BLaER1 (cell line): Measurements from ENCODE around the gene HMG20A.

Experiments
- H3K27ac ChIP-seq: shearing (Covaris generic); formaldehyde crosslinking; 2 replicates; pipeline ENCODE4 v1.8.1; 2022
- H3K27me3 ChIP-seq: shearing (Covaris generic); formaldehyde crosslinking; 2 replicates; pipeline ENCODE4 v1.8.1; 2022
- H3K36me3 ChIP-seq: shearing (Covaris generic); formaldehyde crosslinking; 2 replicates; pipeline ENCODE4 v1.8.1; 2022
- H3K4me1 ChIP-seq: shearing (Covaris generic); formaldehyde crosslinking; 2 replicates; pipeline ENCODE4 v1.8.1; 2022
- H3K4me2 ChIP-seq: shearing (Covaris generic); formaldehyde crosslinking; 2 replicates; pipeline ENCODE4 v1.8.1; 2022
- H3K4me3 ChIP-seq: shearing (Covaris generic); formaldehyde crosslinking; 2 replicates; pipeline ENCODE4 v1.8.1; 2022
- H3K9ac ChIP-seq: shearing (Covaris generic); formaldehyde crosslinking; 2 replicates; pipeline ENCODE4 v1.8.1; 2022
- H3K9me3 ChIP-seq: shearing (Covaris generic); formaldehyde crosslinking; 2 replicates; pipeline ENCODE4 v1.8.1; 2022
- H4K20me1 ChIP-seq: shearing (Covaris generic); formaldehyde crosslinking; 2 replicates; pipeline ENCODE4 v1.8.1; 2022
- Cebpa-rat ChIP-seq: shearing (Covaris generic); IDR thresholded peaks from 2 replicates; pipeline ENCODE4 v1.8.1; 2022

Gene HMG20A

GRCh38 chr15:77513226-77513625 is 92.5 kb downstream of the HMG20A start:
- H3K9ac ChIP-seq, result no peak overlapping the region
- no peak overlapping the region for H3K27ac ChIP-seq
- H3K4me3 ChIP-seq, result no peak overlapping the region
- no peaks in the 10 kb centered on the region for H3K36me3 ChIP-seq
- peaks cover 35% of the 10 kb centered on the region for H3K4me1 ChIP-seq
- H3K9me3 ChIP-seq, result no peaks in the 10 kb centered on the region
- no peaks in the 10 kb centered on the region for H4K20me1 ChIP-seq
- no peak for TF ChIP-seq Cebpa-rat
- no peaks in the 10 kb centered on the region for H3K27me3 ChIP-seq
- H3K4me2 ChIP-seq, result no peak overlapping the region

DNA sequence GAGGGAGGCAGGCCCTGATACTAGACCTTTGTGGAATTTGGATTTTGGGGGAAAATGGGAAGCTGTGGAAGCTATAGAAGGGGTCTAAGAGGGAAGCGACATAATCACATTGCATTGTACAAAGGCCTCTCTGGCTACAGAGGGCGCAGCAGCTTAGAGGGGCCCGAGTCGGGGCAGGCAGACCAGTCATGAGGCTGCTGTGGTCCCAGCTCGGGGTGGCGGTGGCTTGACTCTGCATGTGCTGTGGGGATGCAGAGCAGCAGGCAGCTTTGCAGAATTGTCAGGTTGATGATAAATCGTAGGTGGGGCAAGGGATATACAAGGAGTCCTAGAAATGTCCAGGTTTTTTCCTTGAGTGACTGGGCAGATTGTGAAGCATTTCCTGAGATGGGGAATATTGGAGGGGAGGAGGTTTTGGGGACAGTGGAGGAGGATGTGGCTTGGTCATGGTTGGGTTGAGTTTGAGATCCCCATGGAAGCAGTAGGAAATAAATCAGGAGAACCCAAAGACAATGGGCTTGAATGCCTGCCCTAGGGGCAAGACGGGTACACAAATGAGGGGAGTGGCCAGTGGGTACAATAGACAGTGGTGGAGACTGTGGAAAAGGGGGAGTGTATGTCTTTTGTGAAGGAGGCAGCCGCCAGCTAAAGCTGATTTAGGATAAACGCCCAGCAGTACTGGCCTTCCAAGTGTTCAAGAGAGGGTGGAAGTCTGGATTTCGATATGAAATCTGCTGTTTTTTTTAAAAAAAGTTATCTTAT is 94.1 kb downstream of the HMG20A start:
- Histone ChIP-seq H3K9ac (no peak overlapping the region), H3K27ac (no peak overlapping the region), H3K9me3 (no peaks in the 10 kb centered on the region), H4K20me1 (no peaks in the 10 kb centered on the region), H3K36me3 (no peaks in the 10 kb centered on the region), H3K27me3 (no peaks in the 10 kb centered on the region), H3K4me3 (no peak overlapping the region), H3K4me1 (peaks cover 19% of the 10 kb centered on the region), H3K4me2 (no peak overlapping the region)
- TF ChIP-seq Cebpa-rat, result no peak

DNA sequence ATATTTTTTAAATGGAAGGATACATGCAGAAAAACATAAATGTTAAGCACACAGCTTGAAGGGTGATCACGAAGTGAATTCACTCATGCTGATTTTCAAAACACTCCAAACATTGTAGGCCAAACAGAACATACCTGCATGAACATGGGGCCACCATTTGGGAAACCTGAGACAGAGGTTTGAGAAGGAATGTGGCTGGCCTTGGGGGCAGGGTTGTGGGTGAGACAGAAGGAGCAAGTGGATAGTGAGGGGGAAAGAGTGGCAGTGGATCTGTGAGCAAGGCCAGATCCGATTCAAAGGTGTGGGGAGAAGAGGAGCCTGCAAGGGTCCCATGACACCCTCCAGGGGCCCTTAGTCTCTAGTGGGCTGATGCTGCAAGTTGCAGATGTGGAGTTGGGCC is 94.9 kb downstream of the HMG20A start:
- H3K9me3 ChIP-seq, result no peaks in the 10 kb centered on the region
- H4K20me1 ChIP-seq, result no peaks in the 10 kb centered on the region
- H3K27me3 ChIP-seq, result no peaks in the 10 kb centered on the region

GRCh38 chr15:77516076-77516475 is 95.4 kb downstream of the HMG20A start:
- Histone ChIP-seq H4K20me1 (no peaks in the 10 kb centered on the region), H3K4me3 (no peak overlapping the region), H3K9ac (no peak overlapping the region), H3K4me1 (peaks cover 9% of the 10 kb centered on the region), H3K9me3 (no peaks in the 10 kb centered on the region), H3K27ac (no peak overlapping the region), H3K27me3 (no peaks in the 10 kb centered on the region), H3K36me3 (no peaks in the 10 kb centered on the region), H3K4me2 (peak overlapping the region; percentile 13)
- no peak for TF ChIP-seq Cebpa-rat

More for the DNA sequence above, 94.9 kb downstream of the HMG20A start:
- no peak overlapping the region for H3K4me2 ChIP-seq
- peaks cover 11% of the 10 kb centered on the region for H3K4me1 ChIP-seq
- no peaks in the 10 kb centered on the region for H3K36me3 ChIP-seq
- H3K4me3 ChIP-seq, result no peak overlapping the region
- no peak overlapping the region for H3K9ac ChIP-seq
- no peak overlapping the region for H3K27ac ChIP-seq
- TF ChIP-seq Cebpa-rat, result no peak

DNA sequence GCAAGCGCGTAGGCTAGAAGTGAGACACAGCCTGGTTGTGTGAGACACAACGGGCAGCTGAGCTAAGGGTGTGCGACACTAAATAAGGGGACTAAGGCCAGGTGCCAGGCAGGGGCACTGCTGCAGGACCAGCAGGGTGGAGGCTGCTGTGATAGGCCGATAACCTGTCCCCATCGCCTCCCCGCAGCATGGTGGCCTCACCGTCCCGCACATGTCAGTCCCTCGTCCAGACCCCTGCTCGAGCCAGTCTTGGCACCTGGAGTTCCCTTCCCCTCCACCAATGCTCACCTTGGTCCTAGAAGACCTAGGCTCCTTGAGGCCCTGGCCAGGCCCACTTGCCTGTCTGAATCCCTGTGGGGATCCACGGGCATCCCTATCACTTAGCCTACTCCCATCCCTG is 96.1 kb downstream of the HMG20A start:
- Histone ChIP-seq H3K4me2 (peak overlapping the region; percentile 13), H3K4me1 (peaks cover 9% of the 10 kb centered on the region), H3K4me3 (no peak overlapping the region), H3K9me3 (no peaks in the 10 kb centered on the region), H3K9ac (no peak overlapping the region), H4K20me1 (no peaks in the 10 kb centered on the region), H3K27ac (no peak overlapping the region), H3K27me3 (no peaks in the 10 kb centered on the region), H3K36me3 (no peaks in the 10 kb centered on the region)
- TF ChIP-seq Cebpa-rat, result no peak

DNA sequence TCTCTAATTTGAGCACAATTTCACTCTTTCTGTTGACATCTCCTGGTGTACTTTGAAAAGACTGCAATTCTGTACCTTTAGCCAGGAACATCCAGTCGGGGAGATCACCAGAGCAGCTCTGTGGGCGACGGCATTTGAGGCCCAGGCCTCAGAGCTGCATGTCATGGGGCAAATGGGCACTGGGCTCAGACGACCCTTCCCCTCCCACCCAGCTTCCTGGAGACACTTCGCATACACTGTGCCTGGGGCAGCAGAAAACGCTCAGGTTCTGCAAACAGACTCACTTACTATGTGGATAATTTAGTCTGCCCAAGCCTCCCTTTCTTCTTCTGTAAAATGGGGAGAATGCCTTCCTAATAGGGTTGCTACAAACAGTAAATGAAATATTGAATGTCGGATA is 96.9 kb downstream of the HMG20A start:
- Histone ChIP-seq H3K27ac (no peak overlapping the region), H4K20me1 (no peaks in the 10 kb centered on the region), H3K9ac (no peak overlapping the region), H3K36me3 (no peaks in the 10 kb centered on the region), H3K4me2 (no peak overlapping the region), H3K27me3 (no peaks in the 10 kb centered on the region), H3K4me1 (peaks cover 9% of the 10 kb centered on the region), H3K9me3 (no peaks in the 10 kb centered on the region), H3K4me3 (no peak overlapping the region)
- no peak for TF ChIP-seq Cebpa-rat

DNA sequence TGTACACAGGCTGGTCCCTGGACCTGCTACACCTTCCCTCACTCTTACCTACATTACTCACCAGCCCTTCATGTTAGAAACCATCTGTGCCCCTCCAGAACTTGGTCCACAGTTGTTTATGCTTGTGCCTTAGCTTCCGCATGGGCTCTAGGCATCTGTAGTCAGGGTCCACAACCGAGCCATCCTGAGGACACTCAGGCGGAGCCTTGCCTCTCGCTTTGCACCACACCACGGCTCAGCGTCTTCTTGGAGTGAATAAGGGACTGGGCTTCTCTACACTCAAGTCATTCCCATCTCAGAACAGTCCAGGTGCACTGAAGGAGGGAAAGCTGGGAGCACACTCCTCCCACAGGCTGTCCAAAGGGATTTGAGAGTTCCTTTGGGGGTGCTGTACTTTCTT is 97.8 kb downstream of the HMG20A start:
- Histone ChIP-seq H4K20me1 (no peaks in the 10 kb centered on the region), H3K27ac (no peak overlapping the region), H3K4me3 (no peak overlapping the region), H3K9me3 (no peaks in the 10 kb centered on the region), H3K9ac (no peak overlapping the region), H3K4me2 (no peak overlapping the region), H3K4me1 (peaks cover 9% of the 10 kb centered on the region), H3K27me3 (no peaks in the 10 kb centered on the region), H3K36me3 (no peaks in the 10 kb centered on the region)
- TF ChIP-seq Cebpa-rat, result no peak

GRCh38 chr15:77519540-77519939 is 98.9 kb downstream of the HMG20A start:
- Histone ChIP-seq H3K4me3 (no peak overlapping the region), H3K27ac (no peak overlapping the region), H3K4me2 (no peak overlapping the region), H3K9ac (no peak overlapping the region), H3K27me3 (no peaks in the 10 kb centered on the region), H3K4me1 (peaks cover 9% of the 10 kb centered on the region), H3K36me3 (no peaks in the 10 kb centered on the region), H3K9me3 (no peaks in the 10 kb centered on the region), H4K20me1 (no peaks in the 10 kb centered on the region)
- no peak for TF ChIP-seq Cebpa-rat

GRCh38 chr15:77521206-77521605 is 100.5 kb downstream of the HMG20A start:
- no peak for TF ChIP-seq Cebpa-rat
- H3K9me3 ChIP-seq, result no peaks in the 10 kb centered on the region
- no peak overlapping the region for H3K27ac ChIP-seq
- no peaks in the 10 kb centered on the region for H3K36me3 ChIP-seq
- H3K4me2 ChIP-seq, result no peak overlapping the region
- H3K4me1 ChIP-seq, result peaks cover 7% of the 10 kb centered on the region
- H3K27me3 ChIP-seq, result no peaks in the 10 kb centered on the region
- H4K20me1 ChIP-seq, result no peaks in the 10 kb centered on the region
- H3K9ac ChIP-seq, result no peak overlapping the region
- H3K4me3 ChIP-seq, result no peak overlapping the region

DNA sequence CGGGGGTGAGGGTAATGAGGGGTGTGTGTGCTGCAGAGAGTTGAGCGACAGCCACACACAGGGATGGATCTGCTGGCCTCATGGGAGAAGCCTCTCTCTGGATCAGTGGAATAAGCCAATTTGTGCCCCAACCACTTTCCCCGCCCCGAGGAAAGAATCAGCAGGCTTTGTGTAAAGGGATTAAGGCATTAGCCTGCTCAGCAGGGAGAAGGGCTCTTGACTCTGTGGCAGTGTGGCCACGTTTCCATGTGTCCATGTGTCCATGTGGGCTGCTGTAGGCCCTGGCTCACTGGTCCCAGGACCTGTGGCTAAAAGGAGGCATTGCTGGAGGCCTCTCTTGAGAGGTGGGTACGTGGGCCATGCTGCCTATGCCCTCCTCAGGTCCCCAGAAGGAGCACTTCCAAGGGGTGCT is 104.7 kb downstream of the HMG20A start:
- Histone ChIP-seq H3K9ac (no peak overlapping the region), H4K20me1 (no peaks in the 10 kb centered on the region), H3K4me2 (no peak overlapping the region), H3K27ac (no peak overlapping the region), H3K36me3 (no peaks in the 10 kb centered on the region), H3K9me3 (no peaks in the 10 kb centered on the region), H3K27me3 (no peaks in the 10 kb centered on the region), H3K4me3 (no peak overlapping the region), H3K4me1 (peaks cover 41% of the 10 kb centered on the region)
- TF ChIP-seq Cebpa-rat, result no peak
